Neutrophil (primary cell): ENCODE results near the gene ZFAND3.

ENCODE experiments used
- H3K27ac ChIP-seq: fragments of 200-600 bp; sonication (generic); 2 replicates; pipeline ENCODE4 v1.5.1; 2016; ENCODE audit warnings: mild to moderate bottlenecking, moderate library complexity
- H3K27me3 ChIP-seq: fragments of 200-600 bp; sonication (generic); 2 replicates; pipeline ENCODE4 v1.6.0; 2016; ENCODE audit warnings: mild to moderate bottlenecking
- H3K36me3 ChIP-seq: fragments of 200-600 bp; sonication (generic); 2 replicates; pipeline ENCODE4 v1.5.1; 2017
- H3K4me1 ChIP-seq, 2 experiments: fragments of 200-600 bp in 1 of 2; sonication (generic) in 1 of 2; 1 replicate in 1 of 2; 2 replicates in 1 of 2; pipeline versions ENCODE4 v1.5.1 to v1.6.1; 2013 to 2016; ENCODE audit warnings: low read depth in 1 of 2, low read length in 1 of 2, mild to moderate bottlenecking in 1 of 2, moderate library complexity in 1 of 2; ENCODE audit not compliant: control insufficient read depth in 1 of 2, insufficient read depth in 1 of 2
- H3K4me3 ChIP-seq, 2 experiments: fragments of 200-600 bp in 1 of 2; sonication (generic) in 1 of 2; 1 replicate in 1 of 2; 2 replicates in 1 of 2; pipeline ENCODE4 v1.5.1; 2013 to 2016; ENCODE audit warnings: low read depth in 1 of 2, low read length in 1 of 2, mild to moderate bottlenecking in 1 of 2, moderate library complexity in 1 of 2
- H3K9me3 ChIP-seq: fragments of 200-600 bp; sonication (generic); 2 replicates; pipeline ENCODE4 v1.5.1; 2016
- CTCF ChIP-seq: fragments of 200-600 bp; sonication (generic); IDR thresholded peaks from 2 replicates; pipeline ENCODE4 v1.5.1; 2016; ENCODE audit warnings: antibody characterized with exemption

ZFAND3 gene

DNA sequence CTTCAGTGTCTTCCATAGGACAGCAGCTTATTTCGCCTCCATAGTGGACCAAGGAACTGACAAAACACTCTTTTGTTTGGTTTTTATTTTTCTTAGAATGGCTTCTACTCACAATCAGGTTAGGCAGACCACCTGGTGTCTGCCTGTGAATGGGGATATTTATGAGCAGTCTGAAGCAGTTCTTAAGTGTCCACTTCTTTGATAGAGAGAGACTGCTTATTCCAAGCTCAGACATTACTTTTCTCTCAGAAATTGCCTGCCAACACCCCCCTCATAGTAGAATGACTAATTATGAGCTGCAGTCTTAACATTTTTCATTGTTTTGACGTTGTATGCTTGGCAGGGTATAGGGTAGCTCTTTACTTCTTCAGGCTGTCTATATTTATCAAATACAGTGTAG lies 174.7 kb downstream of the ZFAND3 start:
- H3K4me1 ChIP-seq: no peaks in the 10 kb centered on the region
- H3K27ac ChIP-seq: no peak overlapping the region
- no peaks in the 10 kb centered on the region for H3K9me3 ChIP-seq
- TF ChIP-seq CTCF: no peak
- no peak overlapping the region for H3K4me3 ChIP-seq
- no peaks in the 10 kb centered on the region for H3K27me3 ChIP-seq
- no peaks in the 10 kb centered on the region for H3K36me3 ChIP-seq

- no peaks in the 10 kb centered on the region for H3K36me3 ChIP-seq
- H3K4me3 ChIP-seq: no peak overlapping the region
- no peaks in the 10 kb centered on the region for H3K9me3 ChIP-seq
- TF ChIP-seq CTCF: no peak
- no peaks in the 10 kb centered on the region for H3K4me1 ChIP-seq
- H3K27me3 ChIP-seq: no peaks in the 10 kb centered on the region
- no peak overlapping the region for H3K27ac ChIP-seq
These were observed 178.8 kb downstream of the ZFAND3 start for GRCh38 chr6:37998366-37998765.

DNA sequence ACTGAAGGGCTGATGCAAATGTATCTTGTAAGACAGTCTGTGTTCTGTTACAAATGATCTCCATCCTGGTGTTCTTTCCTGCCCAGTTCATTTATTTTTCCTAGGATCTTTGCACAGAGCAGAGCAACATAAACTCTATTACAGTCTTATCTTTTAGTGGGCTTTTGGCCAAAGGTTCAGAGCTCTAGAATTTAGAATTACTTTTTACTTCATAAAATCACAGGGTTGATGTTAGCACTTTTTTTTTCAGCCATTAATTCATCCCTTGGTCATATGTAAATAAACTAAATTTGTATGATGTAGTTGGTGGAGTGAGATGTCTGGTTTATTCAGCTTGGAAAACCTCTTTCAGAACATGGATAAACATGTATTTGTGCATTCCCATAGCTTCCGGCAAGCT lies 181.9 kb downstream of the ZFAND3 start:
- no peak overlapping the region for H3K27ac ChIP-seq
- no peaks in the 10 kb centered on the region for H3K36me3 ChIP-seq
- H3K4me3 ChIP-seq: no peak overlapping the region
- no peaks in the 10 kb centered on the region for H3K9me3 ChIP-seq
- H3K27me3 ChIP-seq: no peaks in the 10 kb centered on the region
- TF ChIP-seq CTCF: no peak
- no peaks in the 10 kb centered on the region for H3K4me1 ChIP-seq

- H3K36me3 ChIP-seq: no peaks in the 10 kb centered on the region
- no peak overlapping the region for H3K27ac ChIP-seq
- no peak overlapping the region for H3K4me3 ChIP-seq
- H3K4me1 ChIP-seq: no peaks in the 10 kb centered on the region
- no peaks in the 10 kb centered on the region for H3K9me3 ChIP-seq
- TF ChIP-seq CTCF: no peak
- H3K27me3 ChIP-seq: no peaks in the 10 kb centered on the region
These were observed 185.4 kb downstream of the ZFAND3 start for GRCh38 chr6:38004908-38005307.

DNA sequence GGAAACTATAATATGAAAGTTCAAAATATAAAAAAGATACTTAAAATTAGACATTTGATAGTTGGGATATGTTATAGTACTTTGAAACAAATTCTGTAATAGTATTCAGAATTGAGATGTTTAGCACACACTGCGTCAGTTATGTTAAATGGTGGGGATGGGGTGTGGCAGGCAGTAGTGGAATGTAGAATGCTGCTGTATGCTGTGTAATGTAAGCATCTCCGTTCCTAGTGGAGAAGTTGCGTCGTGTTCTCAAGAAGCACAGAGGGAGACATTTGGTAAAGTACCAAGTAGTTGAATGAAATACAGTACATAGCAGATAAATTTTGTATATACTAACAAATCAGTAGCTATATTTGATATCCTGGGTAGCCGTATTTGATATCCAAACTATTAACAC lies 192.4 kb downstream of the ZFAND3 start:
- no peak overlapping the region for H3K27ac ChIP-seq
- H3K27me3 ChIP-seq: no peaks in the 10 kb centered on the region
- H3K4me3 ChIP-seq: no peak overlapping the region

More for the DNA sequence above, 192.4 kb downstream of the ZFAND3 start:
- Histone ChIP-seq H3K36me3 (no peaks in the 10 kb centered on the region), H3K4me1 (peaks cover 4 to 6% of the 10 kb centered on the region in 2 experiments), H3K9me3 (no peaks in the 10 kb centered on the region)
- no peak for TF ChIP-seq CTCF
